ENCODE measurements around the gene SRRM2. TPM values are rescaled to one million over a fixed set of nuclear protein-coding genes. Genes with fewer than 3 reads are reported as not detected.

SRRM2 gene
- total and polyA plus RNA-seq, 8 donors = 142 to 2,165 (median 655) TPM

DNA sequence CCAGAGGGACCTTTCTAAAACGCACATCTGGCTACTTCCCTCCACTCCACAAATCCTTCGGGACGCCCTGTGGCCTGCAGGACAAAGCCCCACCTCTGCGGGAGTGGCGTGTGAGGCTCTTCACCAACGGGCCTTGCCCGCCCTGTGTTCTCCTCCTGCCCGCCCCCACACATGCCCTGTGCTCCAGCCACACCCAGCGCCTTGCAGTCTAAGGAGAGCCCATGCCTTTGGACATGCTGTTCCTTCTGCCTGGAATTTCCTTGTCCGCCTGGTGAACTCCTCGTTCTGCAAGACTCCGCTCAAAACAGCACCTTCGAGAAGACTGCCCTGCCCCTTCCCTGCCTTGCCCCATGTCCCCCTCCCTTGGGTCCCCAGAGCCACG lies 17.2 kb downstream of the SRRM2 start:
- Histone ChIP-seq H3K9me3 (no peaks in the 10 kb centered on the region), H3K36me3 (peaks cover 91 to 100% (median 100%) of the 10 kb centered on the region in 4 donors), H3K4me3 (peak overlapping the region in 1 of 4 donors; percentile 16), H3K4me1 (peaks cover 21 to 70% (median 50%) of the 10 kb centered on the region in 4 donors), H3K27ac (peak overlapping the region; percentile 23 to 78 (median 64)), H3K27me3 (no peaks in the 10 kb centered on the region)
- TF ChIP-seq EP300 (IDR thresholded peaks at IDR 0.05) (no peak), POLR2AphosphoS5 (IDR thresholded peaks at IDR 0.05) (peak in 1 of 3 donors; percentile 66), POLR2A (IDR thresholded peaks at IDR 0.05) (no peak)
- TF ChIP-seq, protein P1, sequence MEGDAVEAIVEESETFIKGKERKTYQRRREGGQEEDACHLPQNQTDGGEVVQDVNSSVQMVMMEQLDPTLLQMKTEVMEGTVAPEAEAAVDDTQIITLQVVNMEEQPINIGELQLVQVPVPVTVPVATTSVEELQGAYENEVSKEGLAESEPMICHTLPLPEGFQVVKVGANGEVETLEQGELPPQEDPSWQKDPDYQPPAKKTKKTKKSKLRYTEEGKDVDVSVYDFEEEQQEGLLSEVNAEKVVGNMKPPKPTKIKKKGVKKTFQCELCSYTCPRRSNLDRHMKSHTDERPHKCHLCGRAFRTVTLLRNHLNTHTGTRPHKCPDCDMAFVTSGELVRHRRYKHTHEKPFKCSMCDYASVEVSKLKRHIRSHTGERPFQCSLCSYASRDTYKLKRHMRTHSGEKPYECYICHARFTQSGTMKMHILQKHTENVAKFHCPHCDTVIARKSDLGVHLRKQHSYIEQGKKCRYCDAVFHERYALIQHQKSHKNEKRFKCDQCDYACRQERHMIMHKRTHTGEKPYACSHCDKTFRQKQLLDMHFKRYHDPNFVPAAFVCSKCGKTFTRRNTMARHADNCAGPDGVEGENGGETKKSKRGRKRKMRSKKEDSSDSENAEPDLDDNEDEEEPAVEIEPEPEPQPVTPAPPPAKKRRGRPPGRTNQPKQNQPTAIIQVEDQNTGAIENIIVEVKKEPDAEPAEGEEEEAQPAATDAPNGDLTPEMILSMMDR (IDR thresholded peaks at IDR 0.05) = no peak
- WGBS, 5 donors = 39 to 51% (median 45%) methylated on average over 14 of the region's 14 CpGs
- intact Hi-C loops (cut with DNase I; ENCODE audit: low total_unique reads) = no loop called here
- DNase-seq = peak; percentile 58 to 75

GRCh38 chr16:2770057-2770951 lies 17.9 kb downstream of the SRRM2 start:
- H3K27me3 ChIP-seq = no peaks in the 10 kb centered on the region
- H3K9me3 ChIP-seq = no peaks in the 10 kb centered on the region
- peak overlapping the region in 1 of 4 donors; percentile 16 for H3K4me3 ChIP-seq
- intact Hi-C loops (cut with DNase I; ENCODE audit: low total_unique reads) = no loop called here
- H3K27ac ChIP-seq = peak overlapping the region; percentile 36 to 78 (median 62)
- H3K4me1 ChIP-seq = peaks cover 28 to 76% (median 55%) of the 10 kb centered on the region in 4 donors
- TF ChIP-seq POLR2A (IDR thresholded peaks at IDR 0.05) (no peak), EP300 (IDR thresholded peaks at IDR 0.05) (no peak), POLR2AphosphoS5 (IDR thresholded peaks at IDR 0.05) (no peak)
- TF ChIP-seq, protein P1 (IDR thresholded peaks at IDR 0.05) = no peak
- WGBS, 5 donors = 73 to 81% (median 78%) methylated on average over 19 to 32 of the region's 32 CpGs
- H3K36me3 ChIP-seq = peaks cover 89 to 100% (median 100%) of the 10 kb centered on the region in 4 donors
- no peak for DNase-seq

DNA sequence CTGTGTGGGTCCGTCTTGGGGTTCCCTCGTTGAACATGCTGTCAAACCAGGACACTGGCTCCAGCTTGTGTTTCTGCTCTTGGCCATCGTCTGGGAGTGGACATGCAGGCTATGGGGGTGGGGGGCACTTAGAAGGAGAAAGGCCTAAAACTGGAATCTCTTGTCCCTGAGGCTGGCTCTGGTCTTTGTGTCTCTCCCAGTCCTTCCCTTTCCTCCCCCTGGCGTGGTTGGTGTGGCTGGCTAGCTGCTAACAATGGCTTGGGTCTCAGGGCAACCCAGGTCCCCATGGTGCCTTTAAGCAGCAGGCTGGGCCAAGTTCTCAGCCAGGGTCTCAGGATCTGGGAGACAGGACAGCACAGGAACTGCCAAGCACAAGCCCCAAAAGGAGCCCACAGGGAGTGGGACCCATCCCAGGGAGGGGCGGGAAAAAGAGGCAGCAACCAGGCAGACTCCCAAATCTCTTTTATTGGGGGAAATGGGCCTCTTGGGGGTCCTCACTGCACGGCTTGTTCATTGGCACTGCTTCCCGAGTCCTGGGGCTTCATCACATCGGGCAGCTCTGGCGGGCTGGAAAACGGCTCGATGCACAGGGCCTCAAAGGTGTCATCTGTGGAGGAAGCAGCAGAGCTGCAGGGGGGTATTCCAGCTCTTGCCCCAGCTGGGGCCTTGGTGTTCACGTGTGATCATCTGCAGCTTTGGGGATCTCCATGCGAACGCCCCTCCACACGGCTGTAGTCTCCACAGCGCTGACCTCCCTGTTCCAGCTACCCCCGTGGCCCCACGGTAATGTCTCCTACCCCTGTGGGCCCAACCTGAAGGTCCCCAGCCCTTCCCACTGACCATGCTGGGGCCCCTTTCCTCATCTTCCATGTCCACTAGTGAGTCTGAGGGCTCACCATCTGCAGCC lies 19.3 kb downstream of the SRRM2 start:
- DNase-seq = no peak
- intact Hi-C loops (cut with DNase I; ENCODE audit: low total_unique reads) = no loop called here
- Histone ChIP-seq H3K9me3 (no peaks in the 10 kb centered on the region), H3K4me1 (peaks cover 40 to 88% (median 66%) of the 10 kb centered on the region in 4 donors), H3K4me3 (no peak overlapping the region), H3K36me3 (peaks cover 74 to 88% (median 86%) of the 10 kb centered on the region in 4 donors), H3K27ac (peak overlapping the region in 3 of 5 donors; percentile 55 to 78 (median 62)), H3K27me3 (no peaks in the 10 kb centered on the region)
- whole genome bisulfite sequencing, 5 donors = 68 to 81% (median 76%) methylated on average over 7 to 18 of the region's 18 CpGs
- TF ChIP-seq POLR2AphosphoS5 (IDR thresholded peaks at IDR 0.05) (no peak), EP300 (IDR thresholded peaks at IDR 0.05) (no peak), POLR2A (IDR thresholded peaks at IDR 0.05) (no peak)
- TF ChIP-seq, protein P1 (IDR thresholded peaks at IDR 0.05) = no peak

Data from stomach (tissue), 9 donors.